ELF-1 (cell line): ENCODE data around the gene TNFAIP8L1.
"Not testable (repeated sequence)": the region's sequence is repeated elsewhere in the genome, so short reads cannot be mapped to it uniquely, and the experiment has no call there.

Experiments
- DNase-seq: peaks from one replicate; pipeline ENCODE4 v3.0.0-alpha.2; 2016; ENCODE audit warnings: low read depth, low spot score

TNFAIP8L1 gene

DNA sequence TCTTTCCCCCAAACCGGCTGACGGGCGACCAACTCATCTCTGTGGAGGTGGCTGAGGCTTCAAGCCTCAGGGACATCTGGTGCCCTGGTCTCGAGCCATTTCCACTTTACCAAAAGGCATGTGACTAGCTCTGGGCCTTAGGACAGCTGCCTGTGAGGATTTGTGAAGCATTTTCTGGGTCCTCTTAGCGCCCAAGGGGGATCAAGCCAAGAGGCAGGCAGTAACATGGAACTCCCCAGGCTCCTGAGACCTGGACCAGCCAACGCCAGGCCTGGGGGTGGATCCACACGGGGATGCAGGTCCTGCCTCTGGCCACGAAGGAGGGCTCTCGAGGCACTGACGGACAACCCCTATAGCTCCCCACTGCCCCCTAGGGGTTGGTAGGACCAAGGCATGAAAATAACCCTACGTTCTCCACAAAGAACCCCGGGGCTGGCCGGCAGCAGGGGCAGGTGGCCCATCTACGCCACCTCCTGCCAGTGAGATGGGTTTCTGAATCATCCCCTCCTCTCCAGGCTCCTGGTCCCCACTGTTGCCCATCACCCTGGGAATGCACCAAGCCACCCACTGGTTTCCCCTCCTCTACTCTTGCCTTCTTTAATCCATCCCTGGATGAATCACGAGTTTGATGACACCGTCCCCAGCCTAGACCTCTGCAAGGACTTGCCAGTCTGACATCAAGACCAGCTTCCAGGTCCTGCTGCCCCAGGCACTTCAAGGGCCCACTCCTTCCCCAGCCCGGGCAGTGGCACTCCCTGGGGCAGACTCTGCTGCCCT, 37.8 kb downstream of the TNFAIP8L1 start:
- DNase-seq: peak; percentile 81

DNA sequence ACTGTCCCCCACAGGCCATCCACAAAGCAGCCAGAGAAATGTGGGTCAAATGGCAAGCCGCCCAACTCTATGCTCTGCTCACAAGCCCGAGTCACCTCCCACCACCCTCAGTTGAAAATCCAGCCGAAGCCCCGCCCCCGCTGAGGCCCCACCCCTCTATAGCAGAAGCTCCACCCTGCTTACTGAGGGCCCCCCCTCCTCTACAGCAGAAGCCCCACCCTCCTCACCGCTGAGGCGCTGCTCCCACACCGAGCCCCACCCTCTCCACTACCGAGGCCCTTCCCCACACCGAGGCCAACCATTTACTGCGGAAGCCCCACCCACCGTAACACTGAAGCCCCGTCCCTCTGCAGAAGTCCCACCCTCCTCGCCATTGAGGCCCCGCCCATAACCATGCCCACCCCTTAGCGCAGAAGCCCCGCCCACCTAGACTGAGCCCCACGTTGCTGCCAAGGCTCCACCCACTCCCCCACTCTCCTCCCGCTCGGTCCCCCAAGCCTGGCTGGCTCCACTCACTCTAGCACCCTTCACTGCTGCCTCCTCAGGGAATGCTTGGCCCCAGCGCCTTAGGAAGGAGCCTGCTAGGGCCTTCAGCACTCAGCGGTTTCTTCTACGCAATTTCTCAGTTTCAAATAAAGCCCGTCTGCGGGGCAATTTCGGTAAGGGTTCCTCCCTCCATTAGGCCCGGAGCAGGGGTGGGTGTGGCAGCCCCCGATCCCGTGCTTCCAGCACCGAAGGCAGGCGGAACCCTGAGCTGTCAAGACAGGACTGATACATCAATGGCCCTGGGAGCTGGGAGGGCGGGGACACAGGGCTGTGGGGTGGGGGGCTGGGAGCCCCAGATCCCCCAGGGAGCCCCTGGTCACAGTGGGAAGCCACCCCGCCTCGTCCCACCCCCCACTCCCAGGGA, 39.8 kb downstream of the TNFAIP8L1 start:
- peak; percentile 94 for DNase-seq

DNA sequence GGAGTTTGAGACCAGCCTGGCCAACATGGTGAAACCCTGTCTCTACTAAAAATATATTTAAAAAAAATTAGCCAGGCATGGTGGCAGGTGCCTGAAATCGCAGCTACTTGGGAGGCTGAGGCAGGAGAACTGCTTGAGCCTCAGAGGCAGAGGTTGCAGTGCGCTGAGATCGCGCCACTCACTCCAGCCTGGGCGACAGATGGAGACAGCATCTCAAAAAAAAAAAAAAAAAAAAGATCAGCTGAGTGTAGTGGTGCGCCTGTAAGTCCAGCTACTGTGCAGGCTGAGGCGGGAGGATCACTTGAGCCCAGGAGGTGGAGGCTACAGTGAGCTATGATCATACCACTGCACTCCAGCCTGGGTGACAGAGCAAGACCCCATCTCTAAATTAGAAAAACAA, 40.7 kb downstream of the TNFAIP8L1 start:
- DNase-seq: not testable (repeated sequence)

DNA sequence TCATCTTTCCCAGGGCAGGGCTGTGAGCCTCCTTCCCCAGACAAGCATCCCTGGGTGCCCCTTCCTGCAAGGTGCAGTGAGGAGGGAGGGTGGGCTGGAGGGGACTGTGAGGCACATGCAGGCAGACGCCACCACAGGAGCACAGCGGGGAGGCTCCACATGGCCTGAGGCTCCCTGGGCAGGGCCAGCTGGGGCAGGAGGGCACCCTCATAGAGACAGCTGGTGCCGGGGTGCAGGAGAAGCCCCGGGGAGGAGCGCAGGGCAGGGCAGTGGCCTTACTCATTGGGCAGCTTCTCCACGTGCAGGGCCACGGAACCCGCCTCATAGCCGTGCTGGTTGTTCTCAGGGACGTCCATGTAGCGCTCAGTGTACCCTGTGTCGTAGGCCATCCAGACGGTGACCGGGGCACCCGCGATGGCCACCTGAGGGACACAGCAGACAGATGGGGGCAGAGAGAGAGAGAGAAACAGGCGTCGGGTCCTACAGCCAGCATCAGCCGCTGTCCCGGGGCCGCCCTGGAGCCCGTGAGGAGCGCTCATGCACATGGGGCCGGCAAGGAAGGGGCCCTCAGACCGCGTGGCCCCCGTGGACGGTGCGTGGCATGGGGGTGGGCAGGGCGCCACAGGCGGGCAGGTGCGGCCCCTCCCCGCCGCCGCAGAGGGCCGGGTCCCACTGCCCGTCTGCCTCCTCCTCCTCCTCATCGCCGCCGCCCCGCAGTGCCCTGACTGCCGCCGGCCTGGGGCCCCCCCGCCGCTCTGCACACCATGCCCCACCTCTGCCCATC, 43.3 kb downstream of the TNFAIP8L1 start:
- no peak for DNase-seq

DNA sequence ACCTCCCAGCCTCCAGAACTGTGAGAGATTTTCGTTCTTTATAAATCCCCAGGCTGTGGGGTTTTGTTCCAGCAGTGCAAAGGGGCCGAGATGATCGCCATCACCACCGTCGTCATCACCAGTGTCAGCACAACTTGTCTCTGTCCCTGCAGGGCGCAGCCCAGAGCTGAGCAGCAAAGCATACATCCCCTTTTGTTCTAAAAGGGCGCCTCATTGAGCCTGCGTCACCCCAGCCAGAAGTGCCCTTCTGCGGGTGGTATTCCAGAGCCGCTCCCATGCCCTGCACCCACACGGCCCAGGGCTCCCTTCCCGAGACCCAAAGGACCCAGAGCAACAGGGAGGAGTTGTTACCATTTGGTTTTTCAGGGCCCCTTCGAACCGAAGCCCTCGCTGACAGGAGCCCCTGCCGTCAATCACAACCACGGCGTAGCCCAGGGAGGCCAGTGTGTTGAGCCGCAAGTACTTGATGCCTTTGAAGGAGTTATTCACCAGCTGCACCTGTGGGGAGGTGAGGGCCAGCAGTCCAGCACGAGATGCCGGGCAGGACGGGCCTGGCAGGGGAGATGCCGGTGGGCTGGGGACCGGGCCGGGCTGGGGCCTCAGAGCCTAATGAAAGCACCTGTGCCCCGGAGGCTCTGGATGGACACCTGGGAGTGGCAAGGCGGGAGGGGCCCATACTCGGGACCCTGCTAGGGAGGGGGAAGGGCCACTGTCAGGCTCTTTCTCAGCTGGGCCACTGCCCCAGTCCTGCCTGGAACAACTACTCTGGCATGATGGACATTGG, 45.2 kb downstream of the TNFAIP8L1 start:
- DNase-seq: no peak

DNA sequence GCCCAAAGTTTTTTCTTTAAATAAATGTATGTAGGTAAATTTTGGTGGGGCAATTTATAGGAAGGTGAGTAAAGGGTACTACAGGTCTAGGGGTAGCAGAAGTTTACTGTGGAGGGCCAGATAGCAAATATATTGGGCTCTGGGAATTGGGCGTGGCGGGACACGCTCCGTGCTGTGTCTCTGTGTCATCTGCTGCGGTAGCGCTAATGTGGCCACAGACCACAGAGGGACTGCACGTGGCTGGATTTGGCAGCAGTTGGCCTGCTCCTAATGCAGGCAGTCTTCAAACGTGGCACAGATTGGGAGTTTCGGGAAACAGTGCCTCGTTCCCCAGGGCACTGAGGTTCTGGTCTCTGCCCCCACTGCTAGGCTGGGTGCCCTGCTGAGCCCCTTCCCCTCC, 47.4 kb downstream of the TNFAIP8L1 start:
- DNase-seq: no peak

DNA sequence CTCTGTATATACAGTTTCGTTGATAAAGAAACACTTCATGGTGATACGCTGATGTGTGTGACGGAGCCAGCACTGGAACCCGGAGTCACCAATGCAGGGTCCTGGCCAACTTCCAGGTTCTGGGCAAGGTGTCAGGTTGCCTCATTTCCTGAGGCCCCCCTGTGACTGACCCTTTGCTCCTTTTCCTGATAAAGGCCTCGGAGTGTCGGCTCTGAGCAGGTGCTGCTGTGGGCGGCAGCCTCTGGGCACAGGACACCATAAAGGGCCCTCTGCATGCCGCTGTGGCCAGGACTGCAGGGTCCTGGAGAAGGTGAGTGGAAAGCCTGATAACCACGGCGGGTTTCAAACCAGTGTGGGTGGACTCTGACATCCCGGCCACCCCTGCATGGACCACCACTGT, 48.1 kb downstream of the TNFAIP8L1 start:
- DNase-seq: no peak

DNA sequence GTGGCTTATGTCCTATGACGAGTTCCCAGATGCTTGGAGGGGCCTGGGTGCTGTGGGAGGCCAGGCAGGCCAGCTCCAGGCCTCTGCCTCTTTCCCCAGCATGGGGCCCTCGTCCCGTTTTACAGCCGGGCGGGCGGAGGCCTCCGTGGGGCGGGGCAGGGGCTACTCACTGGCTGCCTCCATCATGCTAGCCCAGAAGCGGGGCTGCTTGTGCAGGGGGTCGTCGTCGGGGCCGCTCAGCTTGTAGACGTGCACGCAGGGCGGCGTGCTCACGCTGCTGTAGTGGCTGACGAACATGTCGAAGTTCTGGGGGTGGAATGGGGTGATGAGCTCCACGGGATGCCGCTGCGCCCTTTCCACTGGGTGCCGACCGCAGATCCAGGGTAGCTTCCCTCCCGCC, 49.3 kb downstream of the TNFAIP8L1 start:
- no peak for DNase-seq

DNA sequence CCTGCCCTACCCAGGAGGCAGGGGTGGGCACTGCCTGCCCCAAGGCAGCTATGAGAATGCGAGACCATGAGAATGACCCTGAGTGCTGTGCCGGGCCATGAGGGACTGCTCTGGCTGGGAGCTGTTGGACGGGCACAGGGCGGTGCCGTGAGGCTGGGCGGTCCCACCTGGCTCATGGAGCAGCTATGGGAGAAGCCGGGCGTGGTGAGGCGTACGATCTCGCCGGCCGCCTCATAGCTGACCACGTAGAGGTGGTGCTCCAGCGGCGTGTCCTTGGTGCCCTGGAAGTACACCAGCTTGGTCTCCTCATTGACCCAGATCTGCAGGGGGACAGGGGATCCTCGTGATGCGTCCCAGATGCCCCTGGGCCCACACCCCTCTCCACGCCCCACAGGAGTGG, 50.1 kb downstream of the TNFAIP8L1 start:
- no peak for DNase-seq

DNA sequence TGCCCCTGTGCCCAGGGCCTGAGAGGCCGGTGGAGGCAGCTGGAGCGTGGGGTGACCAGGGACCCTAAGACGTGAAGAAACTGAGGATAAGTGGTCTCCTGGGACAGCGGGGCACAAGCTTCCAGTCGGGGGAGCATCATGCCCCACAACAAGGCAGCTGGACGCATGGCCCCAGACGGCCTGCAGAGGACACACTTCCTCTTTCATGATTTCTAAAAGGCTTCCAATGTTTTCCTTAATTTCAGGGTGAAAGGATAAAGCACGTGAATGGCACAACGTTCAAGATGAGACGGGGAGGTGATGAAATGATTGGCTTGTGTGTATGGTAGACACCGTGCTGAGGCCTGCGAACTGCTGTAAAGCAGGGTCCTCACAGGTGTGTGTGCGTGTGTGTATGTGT, 51.0 kb downstream of the TNFAIP8L1 start:
- no peak for DNase-seq

DNA sequence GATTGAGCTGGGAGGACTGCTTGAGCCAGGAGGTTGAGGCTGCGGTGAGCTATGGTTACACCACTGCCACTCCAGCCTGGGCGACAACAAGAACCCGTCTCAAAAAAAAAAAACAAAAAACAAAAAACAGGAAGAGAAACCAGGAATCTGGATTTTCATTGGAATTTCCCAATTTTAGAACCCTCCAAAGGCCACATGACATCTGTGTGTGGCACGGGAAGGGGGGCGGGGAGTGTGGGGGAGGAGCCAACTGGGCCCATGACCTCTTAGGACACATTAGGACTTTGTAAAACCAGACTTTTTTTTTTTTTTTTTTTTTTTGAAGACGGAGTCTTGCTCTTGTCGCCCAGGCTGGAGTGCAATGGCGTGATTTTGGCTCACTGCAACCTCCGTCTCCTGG, 52.1 kb downstream of the TNFAIP8L1 start:
- DNase-seq: no peak

DNA sequence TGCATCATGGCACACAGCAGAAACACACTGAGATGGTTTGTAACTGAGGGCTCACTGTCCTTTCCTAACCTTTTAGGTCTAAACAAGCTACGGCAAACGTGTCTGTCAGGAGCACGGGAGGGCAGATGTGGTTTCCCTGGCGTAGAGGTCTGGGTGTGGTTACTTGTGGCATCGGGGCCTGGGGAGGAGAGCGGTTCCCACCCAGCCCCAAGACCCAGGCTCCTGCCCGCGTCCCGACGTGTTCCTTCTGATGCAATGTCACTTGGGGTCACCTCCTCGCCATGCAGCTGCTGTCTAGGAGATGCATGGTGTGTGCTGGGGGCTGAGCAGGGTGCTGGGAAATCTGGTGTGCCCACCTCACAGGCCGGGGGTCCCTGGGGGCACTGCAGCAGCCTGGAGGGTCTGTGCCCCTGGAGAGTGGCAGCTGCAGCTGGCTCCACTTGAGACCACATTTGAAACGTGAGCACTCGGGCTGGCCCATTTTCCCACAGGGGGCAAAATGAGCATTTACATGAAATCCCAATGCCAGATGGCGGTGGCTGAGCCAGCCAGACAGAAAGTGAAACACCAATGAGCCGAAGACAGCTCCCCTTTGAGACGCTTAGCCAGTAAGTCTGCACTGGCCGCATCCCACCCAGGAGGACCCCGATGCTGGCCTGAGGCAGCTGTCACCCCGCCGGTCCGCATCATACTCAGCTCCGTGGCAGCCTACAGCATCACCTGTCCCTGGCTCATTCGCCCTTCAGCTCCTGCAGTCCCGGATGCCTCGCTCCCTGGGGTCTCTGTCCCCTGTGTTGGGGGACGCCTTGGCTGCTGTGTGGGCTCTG, 53.1 kb downstream of the TNFAIP8L1 start:
- no peak for DNase-seq

DNA sequence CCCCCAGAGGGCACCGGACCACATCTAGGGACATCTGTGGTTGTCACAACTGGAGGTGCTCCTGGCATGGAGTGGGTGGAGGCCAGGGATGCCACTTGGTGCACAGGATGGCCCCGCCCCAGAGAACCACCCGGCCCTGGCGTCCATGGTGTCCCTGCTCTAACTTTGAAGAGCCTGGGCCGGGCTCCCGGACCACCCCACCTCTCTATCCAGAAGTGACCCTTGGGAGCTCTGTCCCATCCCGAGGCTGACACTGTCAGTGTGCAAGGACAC, 53.7 kb downstream of the TNFAIP8L1 start:
- DNase-seq: no peak

DNA sequence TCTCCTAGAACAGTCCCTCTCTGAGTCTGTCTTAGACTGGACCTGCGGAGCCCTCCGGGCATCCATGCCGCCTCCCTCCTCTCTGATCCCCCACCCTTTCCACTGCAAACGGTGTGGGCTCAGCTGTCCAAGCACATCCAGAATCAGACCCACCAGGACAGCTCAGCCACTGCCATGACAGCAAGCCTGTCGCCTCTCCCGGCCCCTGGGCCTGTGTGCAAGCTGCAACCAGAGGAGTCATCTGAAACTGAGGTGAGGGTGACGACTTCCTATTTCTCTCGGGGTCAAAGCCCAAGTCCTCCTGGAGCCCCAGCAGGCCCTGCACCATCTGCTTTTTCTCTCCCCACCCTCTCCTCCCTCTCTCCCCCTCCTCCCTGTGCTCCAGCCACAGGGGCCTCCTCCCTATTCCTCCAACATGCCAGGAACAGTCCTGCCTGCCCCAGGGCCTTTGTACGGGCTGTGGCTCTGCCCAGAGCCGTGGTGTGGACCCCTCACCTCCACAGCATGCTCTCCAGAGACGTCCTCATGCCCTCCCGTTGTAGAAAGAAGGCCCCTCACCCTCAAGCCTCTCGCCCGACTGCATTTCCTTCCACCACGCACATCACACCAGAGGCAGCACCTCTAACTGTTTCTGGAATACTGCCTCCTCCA, 54.3 kb downstream of the TNFAIP8L1 start:
- DNase-seq: no peak

DNA sequence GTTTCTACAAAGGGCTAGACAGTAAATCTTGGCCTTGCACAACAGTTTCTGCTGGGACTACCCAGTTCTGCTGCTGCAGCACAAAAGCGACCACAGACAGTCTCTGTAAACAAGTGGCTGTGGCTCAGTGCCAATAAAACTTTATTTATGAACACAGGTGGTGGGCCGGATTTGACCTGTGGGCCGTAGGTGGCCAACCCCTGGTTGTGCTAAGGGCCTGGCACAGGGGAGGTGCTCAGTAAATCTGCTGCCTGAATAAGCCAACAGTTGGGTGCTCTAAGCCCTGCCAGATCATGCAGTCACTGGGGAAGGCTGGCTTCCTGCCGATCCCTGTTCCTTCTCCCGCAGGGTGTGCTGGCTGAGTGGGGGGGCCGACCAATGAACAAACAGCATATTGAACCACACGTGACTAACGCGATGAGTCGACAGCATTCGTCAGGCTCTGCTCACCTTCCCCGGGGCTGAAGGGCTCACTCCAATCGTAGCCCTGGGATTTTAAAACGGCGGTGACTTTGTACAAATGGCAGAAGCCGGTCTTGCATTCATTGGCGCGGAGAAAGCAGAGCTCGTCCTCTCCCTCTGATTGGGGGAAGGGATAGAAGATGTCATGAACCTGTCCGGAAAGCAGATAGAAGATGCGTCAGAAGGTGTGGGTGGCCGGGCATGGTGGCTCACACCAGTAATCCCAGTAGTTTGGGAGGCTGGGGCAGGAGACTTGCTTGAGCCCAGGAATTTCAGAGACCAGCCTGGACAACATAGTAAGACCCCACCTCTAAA, 55.1 kb downstream of the TNFAIP8L1 start:
- no peak for DNase-seq

DNA sequence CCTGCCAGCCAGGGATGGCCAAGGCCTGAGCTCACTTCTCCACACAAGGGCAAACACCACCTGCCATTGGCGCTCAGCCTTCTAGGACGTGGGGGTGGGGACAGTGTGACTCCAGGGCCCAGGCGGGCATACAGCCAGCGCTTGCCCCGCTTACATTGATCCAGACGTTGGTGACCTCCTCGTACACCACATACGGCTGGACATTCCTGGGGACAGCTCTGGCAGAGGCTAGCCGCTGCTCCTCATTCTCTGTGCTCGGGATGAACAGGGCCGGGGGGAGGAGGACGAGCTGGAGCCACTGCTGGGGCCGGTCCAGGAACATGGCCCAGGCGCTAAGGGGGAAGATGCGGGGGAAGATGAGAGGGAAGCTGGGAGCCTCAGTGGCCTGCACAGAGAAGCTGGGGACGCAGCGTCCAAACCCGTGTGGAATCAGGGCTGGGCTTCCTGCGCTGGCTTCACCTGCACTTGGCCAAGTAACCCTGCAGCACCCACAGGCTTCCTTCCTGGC, 56.0 kb downstream of the TNFAIP8L1 start:
- DNase-seq: no peak

DNA sequence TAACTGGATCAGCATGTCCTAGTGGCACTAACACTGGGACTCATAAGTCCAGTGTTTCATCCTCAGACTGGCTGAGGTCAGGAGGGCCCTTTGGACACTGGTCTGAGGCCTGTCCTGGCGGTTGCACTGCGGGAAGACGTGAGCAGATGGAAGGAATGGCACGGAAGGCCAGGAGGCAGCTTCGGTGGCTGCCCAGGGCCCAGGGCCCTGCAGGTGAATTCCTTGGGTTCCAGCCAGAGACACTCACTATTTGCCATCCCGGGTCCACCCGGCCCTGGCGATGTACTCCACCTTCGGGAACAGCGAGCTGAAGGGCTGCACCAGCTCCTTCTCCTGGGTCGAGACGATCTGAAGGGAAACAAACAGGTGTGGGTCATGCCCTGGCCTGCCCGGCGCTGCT, 58.0 kb downstream of the TNFAIP8L1 start:
- no peak for DNase-seq

DNA sequence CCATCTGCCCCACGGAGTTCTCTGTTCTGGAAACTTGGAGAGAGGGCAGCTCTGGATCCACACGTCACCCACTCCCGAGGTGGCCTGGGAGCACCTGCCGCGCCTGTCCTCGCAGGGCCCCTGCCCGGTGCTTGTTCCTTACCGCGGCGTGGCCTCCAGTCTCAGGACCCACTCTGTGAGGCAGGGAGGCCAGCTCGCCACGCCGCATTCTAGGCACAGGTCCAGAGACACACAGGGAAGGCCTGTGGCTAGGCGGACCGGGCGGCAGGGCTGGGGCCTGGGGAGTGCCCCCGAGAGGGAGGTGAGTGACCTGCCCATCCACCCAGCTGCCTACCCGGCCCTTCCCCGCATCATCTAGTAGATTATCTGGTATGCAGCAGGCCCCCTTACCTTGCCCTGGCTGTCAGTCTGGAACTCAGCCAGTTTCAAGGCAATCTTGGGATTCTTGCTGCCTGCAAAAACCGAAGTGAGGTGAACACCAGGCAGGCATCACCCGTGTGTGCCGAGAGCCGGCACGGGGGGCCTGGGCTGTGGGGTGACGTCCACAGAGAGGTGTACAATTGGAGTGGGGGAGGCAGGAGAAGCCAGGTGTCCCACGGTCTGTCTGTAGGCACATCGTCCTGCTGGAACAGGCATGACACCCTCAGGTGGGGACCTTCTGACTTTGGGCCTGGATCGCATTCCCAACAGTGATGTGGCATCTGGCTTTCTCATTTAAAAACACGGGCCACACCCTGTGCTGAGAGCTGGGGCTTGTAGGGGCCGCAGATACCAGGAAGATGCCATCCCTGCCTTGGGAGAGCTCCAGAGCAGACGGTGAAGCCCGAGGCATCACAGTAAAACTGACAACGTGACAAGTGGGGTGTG, 60.7 kb downstream of the TNFAIP8L1 start:
- DNase-seq: peak; percentile 7
